ENCODE results near the gene GABPA.

- TF ChIP-seq CTCF (IDR thresholded peaks at IDR 0.05) (no peak), POLR2AphosphoS5 (IDR thresholded peaks at IDR 0.05) (no peak)
These were observed 2.5 kb upstream of the GABPA start for GRCh38 chr21:25732091-25732760.
